Naive thymus-derived CD8-positive, alpha-beta T cell (primary cell): ENCODE measurements around the gene SUOX. TPM values are rescaled to one million over a fixed set of nuclear protein-coding genes. Genes with fewer than 3 reads are reported as not detected.
A peak's percentile ranks its signal among the peaks of the same experiment; 100 is the strongest.
"Not testable (repeated sequence)": the region's sequence is repeated elsewhere in the genome, so short reads cannot be mapped to it uniquely, and the experiment has no call there.

ENCODE experiments used
- ATAC-seq, 2 donors: fragments of 150-1000 bp; cut with Tn5 transposase in 1 of 2; sonication (Bioruptor Pico), chemical (Tn5 transposase) in 1 of 2; 1 replicate in 1 of 2; 2 replicates in 1 of 2; pipeline ENCODE4 v1.10.0; 2021; ENCODE audit warnings: mild to moderate bottlenecking in 2 of 2, moderate library complexity in 2 of 2
- POLR2A ChIA-PET: fragments of 350-600 bp; sonication (Branson Sonifier 250); formaldehyde crosslinking; loops from one replicate; lab custom pipeline; 2021; ENCODE audit warnings: antibody characterized with exemption; lab: Charles Lee
- DNase-seq, 10 donors: peaks; one replicate each; pipeline versions ENCODE4 v3.0.0 to v3.0.0-alpha.2; 2020 to 2022
- H3K27ac Mint-ChIP-seq, 10 donors: one replicate each; pipeline ENCODE4 v1.8.0; 2020 to 2022; ENCODE audit warnings: mild to moderate bottlenecking in 10 of 10, mixed read lengths in 10 of 10, moderate library complexity in 4 of 10, inconsistent platforms in 1 of 10
- H3K27me3 Mint-ChIP-seq, 5 donors: one replicate each; pipeline ENCODE4 v1.8.0; 2021 to 2022; ENCODE audit warnings: mixed read lengths in 5 of 5
- H3K36me3 Mint-ChIP-seq, 3 donors: one replicate each; pipeline ENCODE4 v1.8.0; 2020 to 2022; ENCODE audit warnings: mixed read lengths in 3 of 3, mild to moderate bottlenecking in 2 of 3, inconsistent platforms in 1 of 3
- H3K4me1 Mint-ChIP-seq, 4 donors: one replicate each; pipeline ENCODE4 v1.8.0; 2021 to 2022; ENCODE audit warnings: mixed read lengths in 4 of 4
- H3K4me3 Mint-ChIP-seq, 10 donors: one replicate each; pipeline ENCODE4 v1.8.0; 2020 to 2022; ENCODE audit warnings: mild to moderate bottlenecking in 10 of 10, mixed read lengths in 10 of 10, moderate library complexity in 6 of 10, inconsistent platforms in 1 of 10
- H3K9me3 Mint-ChIP-seq, 9 donors: one replicate each; pipeline ENCODE4 v1.8.0; 2020 to 2022; ENCODE audit warnings: mixed read lengths in 9 of 9, mild to moderate bottlenecking in 3 of 9, inconsistent platforms in 1 of 9, moderate library complexity in 1 of 9
- polyA plus RNA-seq, 3 donors: library from polyadenylated mRNA; unstranded; fragments of 300-500 nt; fragmentation: Illumina TruSeq; gene quantifications; one replicate each; pipeline ENCODE4 v1.2.3, GENCODE V29; 2021
- total RNA-seq, 8 experiments: library from RNA in 2 of 8; stranded (reverse) in 2 of 8; gene quantifications; one replicate each; pipeline ENCODE4 v1.2.3 and lab custom pipeline; 2021 to 2026

Gene SUOX
- total and polyA plus RNA-seq, 5 experiments from 2014 or later = 0.10 to 6.3 (median 3.1) TPM; not detected in 1

GRCh38 chr12:55972042-55972441 is 25.0 kb upstream of the SUOX start:
- Mint-ChIP-seq H3K36me3 (peaks cover 0 to 16% (median 3%) of the 10 kb centered on the region in 3 donors), H3K4me3 (peak overlapping the region in 3 of 10 donors; percentile 11 to 37 (median 25)), H3K27ac (peak overlapping the region in 6 of 10 donors; percentile 1 to 65 (median 30)), H3K27me3 (no peaks in the 10 kb centered on the region), H3K9me3 (no peaks in the 10 kb centered on the region), H3K4me1 (peaks cover 13 to 31% (median 24%) of the 10 kb centered on the region in 4 donors)
- ATAC-seq = no peak
- POLR2A ChIA-PET = interaction anchor here (0.6 to 3.6 kb wide), 2 partner anchors 154 to 295 kb away, joined by 3 to 41 read pairs; partner anchors contain the start of genes ORMDL2 and SARNP
- no peak for DNase-seq

DNA sequence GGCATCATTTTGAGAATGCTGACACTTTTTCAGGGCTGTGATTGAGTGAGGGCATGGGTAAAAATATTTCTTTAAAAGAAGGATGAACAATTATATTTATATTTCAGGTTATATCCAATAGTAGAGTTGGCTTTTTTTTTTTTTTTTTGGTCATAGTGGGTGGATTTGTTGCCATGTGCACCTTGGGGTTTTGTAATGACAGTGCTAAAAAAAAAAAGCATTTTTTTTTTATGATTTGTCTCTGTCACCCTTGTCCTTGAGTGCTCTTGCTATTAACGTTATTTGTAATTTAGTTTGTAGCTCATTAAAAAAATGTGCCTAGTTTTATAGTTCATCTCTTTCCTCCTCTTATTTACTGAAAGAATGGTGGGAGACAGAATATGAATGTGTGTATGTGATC is 24.6 kb upstream of the SUOX start:
- no peak for ATAC-seq
- peaks cover 13 to 31% (median 24%) of the 10 kb centered on the region in 4 donors for H3K4me1 Mint-ChIP-seq
- POLR2A ChIA-PET = interaction anchor here (0.6 to 3.6 kb wide), 4 partner anchors 11 to 295 kb away, joined by 3 to 41 read pairs (median 17); partner anchors contain the start of genes ORMDL2 and SARNP
- peaks cover 0 to 19% (median 3%) of the 10 kb centered on the region in 3 donors for H3K36me3 Mint-ChIP-seq
- H3K9me3 Mint-ChIP-seq = no peaks in the 10 kb centered on the region
- H3K4me3 Mint-ChIP-seq = peak overlapping the region in 3 of 10 donors; percentile 11 to 37 (median 25)
- DNase-seq = no peak
- peak overlapping the region in 5 of 10 donors; percentile 1 to 65 (median 37) for H3K27ac Mint-ChIP-seq
- H3K27me3 Mint-ChIP-seq = no peaks in the 10 kb centered on the region

DNA sequence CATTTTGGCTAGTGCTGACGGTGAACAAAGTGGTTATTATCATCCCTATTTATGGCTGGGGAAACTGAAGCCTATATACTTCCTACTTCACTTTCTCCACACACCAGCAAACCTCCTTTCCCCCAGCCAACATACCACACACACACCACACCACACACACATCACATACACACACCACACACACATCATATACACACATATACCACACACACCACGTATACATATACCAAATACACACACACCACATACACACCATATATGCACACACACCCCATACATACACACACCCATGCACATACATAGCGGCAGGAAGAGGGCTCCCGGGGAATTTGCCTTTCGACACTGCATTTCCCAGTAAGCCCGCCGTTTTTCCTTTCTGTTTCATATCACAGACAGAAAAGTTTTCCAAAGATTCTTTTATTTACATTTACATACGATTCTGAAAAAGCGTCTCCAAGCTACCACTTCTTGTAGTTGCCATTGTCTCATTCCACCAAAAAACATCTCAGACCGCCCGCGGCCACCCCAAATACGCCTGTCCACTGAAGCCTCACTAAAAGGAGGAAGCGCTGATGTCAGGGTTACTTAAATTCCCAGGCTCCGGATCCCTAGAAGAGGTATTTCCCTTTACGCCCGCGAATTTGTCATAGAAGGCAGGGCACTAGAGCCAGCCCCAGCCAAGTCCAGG is 24.0 kb upstream of the SUOX start:
- H3K36me3 Mint-ChIP-seq = peaks cover 0 to 25% (median 3%) of the 10 kb centered on the region in 3 donors

DNA sequence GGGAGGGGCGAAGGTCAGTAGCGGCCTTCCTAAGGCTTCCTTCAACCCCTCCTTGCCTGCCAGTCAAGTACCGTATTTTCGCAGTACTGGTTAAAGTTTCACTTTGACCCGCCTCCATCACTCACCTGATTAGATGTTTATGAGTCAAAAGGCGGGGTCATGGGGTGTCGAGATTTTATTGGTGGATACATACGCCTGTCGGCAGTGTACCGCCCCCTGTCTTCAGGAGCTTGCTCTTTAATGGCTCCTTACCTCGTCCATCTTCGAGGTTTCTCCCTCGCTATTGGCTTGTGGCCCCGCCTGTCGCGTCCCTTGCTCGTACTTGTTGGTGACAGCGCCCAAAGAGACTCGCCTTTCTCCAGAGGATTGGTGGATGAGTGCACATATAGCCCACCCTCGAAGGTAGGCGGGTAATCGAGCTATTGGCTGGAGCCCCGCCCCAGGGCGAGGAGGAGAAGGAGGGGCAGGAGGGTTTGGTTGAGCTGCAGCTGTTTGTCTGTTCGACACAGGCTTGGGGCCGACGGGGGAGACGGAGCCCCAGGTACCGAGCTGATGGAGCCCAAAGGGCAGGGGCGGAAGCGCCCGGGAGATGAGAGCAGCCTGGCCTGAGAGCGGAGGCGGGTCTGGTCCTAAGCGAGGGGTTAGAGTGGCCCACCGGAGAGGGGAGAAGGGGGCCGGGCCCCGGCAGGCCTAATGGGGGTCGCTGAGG is 23.3 kb upstream of the SUOX start, which contains the start of gene RAB5B:
RAB5B (plus strand) TSS at position 480 of the 709 bp plus-strand sequence. CDS start 12,883 bp downstream, outside the sequence.
- DNase-seq (peak; percentile 89 to 100 (median 98)), ATAC-seq (peak; percentile 90)
- peaks cover 10 to 28% (median 24%) of the 10 kb centered on the region in 4 donors for H3K4me1 Mint-ChIP-seq
- no peaks in the 10 kb centered on the region for H3K27me3 Mint-ChIP-seq
- H3K36me3 Mint-ChIP-seq = peaks cover 0 to 30% (median 3%) of the 10 kb centered on the region in 3 donors
- H3K9me3 Mint-ChIP-seq = no peaks in the 10 kb centered on the region
- POLR2A ChIA-PET = interaction anchor here (0.5 to 3.6 kb wide), 41 partner anchors 8 to 751 kb away, joined by 3 to 50 read pairs (median 5); partner anchors contain the start of genes BLOC1S1, CNPY2, COQ10A and DGKA
- H3K4me3 Mint-ChIP-seq = no peak within 1 kb of the TSS
- H3K27ac Mint-ChIP-seq = no peak within 1 kb of the TSS

More for the DNA sequence above, 24.0 kb upstream of the SUOX start:
- Mint-ChIP-seq H3K27me3 (no peaks in the 10 kb centered on the region), H3K9me3 (no peaks in the 10 kb centered on the region), H3K27ac (no peak overlapping the region), H3K4me3 (no peak overlapping the region), H3K4me1 (peaks cover 12 to 30% (median 23%) of the 10 kb centered on the region in 4 donors)
- POLR2A ChIA-PET = interaction anchor here (0.7 to 3.6 kb wide), 36 partner anchors 8 to 752 kb away, joined by 3 to 50 read pairs (median 6); partner anchors contain the start of genes BLOC1S1, CNPY2, COQ10A and DGKA
- peak in 1 of 10 donors; percentile 29 for DNase-seq
- ATAC-seq = no peak

DNA sequence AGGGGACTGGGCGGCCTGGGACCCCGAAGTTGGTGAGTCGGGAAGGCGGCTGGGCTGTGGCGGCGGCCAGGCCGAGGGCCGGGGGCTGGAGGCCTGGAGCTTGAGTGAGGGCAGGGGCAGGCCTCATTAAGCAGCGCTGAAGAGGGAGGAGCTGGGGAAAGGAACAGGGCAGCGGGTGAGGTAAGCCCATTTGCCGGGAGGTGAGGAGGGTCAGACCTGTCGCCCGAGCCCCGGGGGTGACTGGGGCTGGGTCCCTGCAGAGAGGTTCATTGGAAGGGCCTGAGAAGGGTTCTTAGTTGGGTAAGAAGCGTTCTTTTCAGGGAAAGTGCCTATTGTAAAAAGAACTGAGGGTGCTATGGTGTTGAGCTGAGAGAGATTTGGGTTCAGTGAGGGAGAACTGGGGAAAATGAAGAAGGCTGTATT is 22.8 kb upstream of the SUOX start:
- H3K4me3 Mint-ChIP-seq = no peak overlapping the region
- ATAC-seq (peak in 1 of 2 donors; percentile 7), DNase-seq (peak in 1 of 10 donors; percentile 22)
- POLR2A ChIA-PET = interaction anchor here (0.5 to 3.6 kb wide), 38 partner anchors 10 to 751 kb away, joined by 3 to 50 read pairs (median 5); partner anchors contain the start of genes BLOC1S1, CNPY2, COQ10A and DGKA
- no peaks in the 10 kb centered on the region for H3K27me3 Mint-ChIP-seq
- no peaks in the 10 kb centered on the region for H3K9me3 Mint-ChIP-seq
- peaks cover 0 to 34% (median 3%) of the 10 kb centered on the region in 3 donors for H3K36me3 Mint-ChIP-seq
- H3K27ac Mint-ChIP-seq = no peak overlapping the region
- peaks cover 10 to 33% (median 29%) of the 10 kb centered on the region in 4 donors for H3K4me1 Mint-ChIP-seq

- H3K36me3 Mint-ChIP-seq = peaks cover 0 to 51% (median 11%) of the 10 kb centered on the region in 3 donors
- DNase-seq (no peak), ATAC-seq (no peak)
- no peaks in the 10 kb centered on the region for H3K27me3 Mint-ChIP-seq
- H3K4me3 Mint-ChIP-seq = no peak overlapping the region
- no peaks in the 10 kb centered on the region for H3K9me3 Mint-ChIP-seq
- H3K27ac Mint-ChIP-seq = peak overlapping the region in 2 of 10 donors; percentile 65 to 76
- peaks cover 14 to 51% (median 47%) of the 10 kb centered on the region in 4 donors for H3K4me1 Mint-ChIP-seq
- POLR2A ChIA-PET = interaction anchor here (1.0 kb wide), 1 partner anchor 10 kb away, joined by 8 read pairs; no protein-coding TSS in a partner anchor
Observed at GRCh38 chr12:55978393-55978792, 18.7 kb upstream of the SUOX start.

GRCh38 chr12:55979069-55979468 is 18.0 kb upstream of the SUOX start:
- no peak for DNase-seq
- H3K9me3 Mint-ChIP-seq = no peaks in the 10 kb centered on the region
- ATAC-seq = no peak
- H3K36me3 Mint-ChIP-seq = peaks cover 0 to 58% (median 11%) of the 10 kb centered on the region in 3 donors
- H3K4me1 Mint-ChIP-seq = peaks cover 14 to 57% (median 47%) of the 10 kb centered on the region in 4 donors
- H3K27me3 Mint-ChIP-seq = no peaks in the 10 kb centered on the region
- peak overlapping the region in 2 of 10 donors; percentile 39 to 49 for H3K27ac Mint-ChIP-seq
- H3K4me3 Mint-ChIP-seq = no peak overlapping the region
- POLR2A ChIA-PET = no interaction called here

DNA sequence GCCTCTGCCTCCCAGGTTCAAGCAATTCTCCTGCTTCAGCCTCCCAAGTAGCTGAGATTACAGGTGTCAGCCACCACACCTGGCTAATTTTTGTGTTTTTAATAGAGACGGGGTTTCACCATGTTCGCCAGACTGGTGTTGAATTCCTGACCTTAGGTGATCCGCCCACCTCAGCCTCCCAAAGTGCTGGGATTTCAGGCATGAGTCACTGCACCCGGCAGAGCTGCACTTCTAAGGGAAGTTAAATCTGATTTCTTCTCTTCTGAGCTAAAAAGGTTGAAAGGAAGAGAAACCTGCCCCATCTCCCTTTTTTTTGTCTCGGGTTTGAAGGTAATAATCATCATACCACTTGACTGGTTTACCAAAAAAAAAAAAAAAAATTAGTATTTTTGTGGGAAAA is 15.2 kb upstream of the SUOX start:
- Mint-ChIP-seq H3K36me3 (peaks cover 0 to 76% (median 8%) of the 10 kb centered on the region in 3 donors), H3K4me1 (peaks cover 12 to 47% (median 41%) of the 10 kb centered on the region in 4 donors), H3K27ac (peak overlapping the region in 1 of 10 donors; percentile 24)
- H3K4me3 Mint-ChIP-seq, H3K9me3 Mint-ChIP-seq, H3K27me3 Mint-ChIP-seq, DNase-seq, ATAC-seq: not testable (repeated sequence)
- POLR2A ChIA-PET = interaction anchor here (0.6 to 5.2 kb wide), 5 partner anchors 8 to 157 kb away, joined by 3 to 29 read pairs (median 4); partner anchors contain the start of genes PYM1 and RAB5B

DNA sequence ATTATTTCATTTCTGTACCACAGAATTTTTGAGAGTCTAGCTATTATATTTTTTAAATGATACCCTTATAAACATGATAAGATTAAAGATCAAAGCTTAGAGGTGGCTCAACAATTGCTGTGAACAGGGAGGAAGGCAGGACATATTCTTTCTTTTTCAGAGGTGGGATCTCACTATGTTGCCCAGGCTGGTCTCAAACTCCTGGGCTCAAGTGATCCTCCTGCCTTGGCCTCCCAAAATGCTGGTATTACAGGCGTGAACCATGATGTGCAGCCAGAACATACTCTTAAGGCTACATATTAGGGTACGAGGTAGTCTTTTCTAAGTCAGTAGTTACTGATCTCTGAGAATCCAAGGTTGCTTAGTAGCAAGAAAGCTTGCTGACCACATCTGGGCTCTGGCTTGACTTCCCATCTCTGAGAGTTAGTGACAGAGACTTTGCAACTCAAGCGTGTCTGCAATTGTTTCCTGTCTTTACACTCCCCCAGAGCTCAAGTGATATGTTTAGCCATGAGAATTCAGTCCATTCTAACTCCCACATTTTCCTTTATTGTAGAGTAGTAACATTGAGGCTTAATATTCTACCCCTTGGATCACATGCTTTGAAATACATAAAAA is 14.6 kb upstream of the SUOX start:
- peaks cover 0 to 74% (median 8%) of the 10 kb centered on the region in 3 donors for H3K36me3 Mint-ChIP-seq
- peak overlapping the region in 5 of 10 donors; percentile 8 to 48 (median 29) for H3K27ac Mint-ChIP-seq
- ATAC-seq = no peak
- DNase-seq = no peak
- no peaks in the 10 kb centered on the region for H3K27me3 Mint-ChIP-seq
- H3K9me3 Mint-ChIP-seq = no peaks in the 10 kb centered on the region
- POLR2A ChIA-PET = interaction anchor here (0.6 to 5.2 kb wide), 4 partner anchors 9 to 157 kb away, joined by 3 to 29 read pairs (median 4); partner anchors contain the start of genes PYM1 and RAB5B
- no peak overlapping the region for H3K4me3 Mint-ChIP-seq
- H3K4me1 Mint-ChIP-seq = peaks cover 12 to 41% (median 35%) of the 10 kb centered on the region in 4 donors

- POLR2A ChIA-PET = interaction anchor here (0.6 to 5.2 kb wide), 3 partner anchors 9 to 31 kb away, joined by 3 to 29 read pairs (median 4); partner anchors contain the start of gene RAB5B
- Mint-ChIP-seq H3K27ac (peak overlapping the region in 2 of 10 donors; percentile 27 to 29), H3K9me3 (no peaks in the 10 kb centered on the region), H3K27me3 (no peaks in the 10 kb centered on the region), H3K4me3 (no peak overlapping the region), H3K36me3 (peaks cover 0 to 73% (median 8%) of the 10 kb centered on the region in 3 donors), H3K4me1 (peaks cover 8 to 36% (median 27%) of the 10 kb centered on the region in 4 donors)
- DNase-seq (no peak), ATAC-seq (no peak)
Observed at GRCh38 chr12:55983232-55983842, 13.7 kb upstream of the SUOX start.

DNA sequence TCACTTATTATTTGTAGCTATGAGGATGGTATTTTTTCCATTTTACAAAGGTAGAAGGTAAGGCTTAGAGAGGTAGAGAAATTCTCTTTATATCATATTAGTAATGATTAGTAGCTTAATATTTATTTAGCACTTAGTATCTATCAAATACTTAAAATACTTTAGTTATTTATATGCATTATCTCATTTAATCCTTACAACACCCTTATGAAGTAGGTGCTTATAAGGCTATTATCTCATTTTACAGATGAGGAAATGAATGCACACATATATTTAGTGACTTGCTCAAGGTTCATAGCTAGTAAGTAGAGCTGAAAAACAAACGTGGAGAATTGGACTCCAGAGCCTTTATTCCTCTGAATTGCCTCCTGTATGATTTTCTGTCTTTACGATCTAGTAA is 12.2 kb upstream of the SUOX start:
- Mint-ChIP-seq H3K9me3 (no peaks in the 10 kb centered on the region), H3K36me3 (peaks cover 0 to 76% (median 10%) of the 10 kb centered on the region in 3 donors), H3K4me3 (no peak overlapping the region), H3K27me3 (no peaks in the 10 kb centered on the region), H3K27ac (no peak overlapping the region), H3K4me1 (peaks cover 8 to 26% (median 18%) of the 10 kb centered on the region in 4 donors)
- POLR2A ChIA-PET = interaction anchor here (0.5 to 5.2 kb wide), 3 partner anchors 9 to 198 kb away, joined by 3 to 29 read pairs (median 3); partner anchors contain the start of gene RAB5B
- no peak for ATAC-seq
- no peak for DNase-seq
